Fibroblast of the aortic adventitia (primary cell): ENCODE data around the gene RIMBP2. TPM values are rescaled to one million over a fixed set of nuclear protein-coding genes. Genes with fewer than 3 reads are reported as not detected.

ENCODE experiments used
- DNase-seq: peaks from one replicate; pipeline ENCODE4 v3.0.0-alpha.2; 2010; ENCODE audit warnings: low read depth
- H3K4me3 ChIP-seq: 2 replicates; pipeline ENCODE4 v1.5.1; 2011; ENCODE audit warnings: low read depth, mild to moderate bottlenecking, control low read depth, low read length, moderate library complexity
- total RNA-seq: library from RNA; depleted of rRNA; stranded (reverse); fragments of >200 nt; gene quantifications from 2 replicates; pipeline ENCODE4 v1.2.3, GENCODE V29; 2012; ENCODE audit warnings: low replicate concordance
- TF ChIP-seq, protein P1 (sequence below): IDR thresholded peaks from 2 replicates; pipeline ENCODE4 v1.5.1; 2011; ENCODE audit warnings: mild to moderate bottlenecking, low read length, control low read depth, inconsistent platforms; ENCODE audit not compliant: insufficient read depth

The RIMBP2 gene
- total RNA-seq, 1 donor, result not detected

DNA sequence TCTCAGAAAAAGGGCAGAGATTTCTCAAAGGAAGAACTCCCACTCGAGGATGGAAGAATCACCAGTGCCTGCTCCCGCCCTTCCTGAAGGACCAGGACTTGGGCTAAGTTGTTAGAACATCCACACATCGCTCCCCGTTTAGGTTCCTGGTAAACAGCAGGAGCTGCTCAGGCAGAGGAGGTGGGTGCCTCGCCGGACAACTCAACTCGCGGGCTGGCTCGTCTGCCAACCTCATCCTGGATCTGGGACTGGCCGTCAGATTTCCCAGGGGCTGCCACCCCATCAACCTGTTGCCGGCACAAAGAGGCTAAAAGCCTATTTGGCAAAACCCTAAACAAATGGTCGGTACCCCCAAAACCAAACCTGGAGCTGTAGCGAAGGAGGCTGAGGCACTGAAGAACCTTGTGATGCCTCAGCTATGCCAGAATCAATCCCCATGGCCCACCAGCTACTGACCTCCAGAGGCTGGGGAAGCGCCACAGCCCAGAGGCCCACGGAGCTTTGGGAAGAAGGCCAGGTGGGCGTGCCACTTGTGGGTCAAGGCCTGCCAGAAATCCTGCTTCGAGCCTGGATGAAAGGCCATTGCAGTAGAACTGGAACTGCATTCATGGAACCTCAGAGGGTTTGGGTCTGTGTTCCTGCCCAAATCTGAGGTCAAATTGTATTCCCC lies 42.9 kb downstream of the RIMBP2 start:
- no peak for DNase-seq
- H3K4me3 ChIP-seq, result no peak overlapping the region
- TF ChIP-seq, protein P1, sequence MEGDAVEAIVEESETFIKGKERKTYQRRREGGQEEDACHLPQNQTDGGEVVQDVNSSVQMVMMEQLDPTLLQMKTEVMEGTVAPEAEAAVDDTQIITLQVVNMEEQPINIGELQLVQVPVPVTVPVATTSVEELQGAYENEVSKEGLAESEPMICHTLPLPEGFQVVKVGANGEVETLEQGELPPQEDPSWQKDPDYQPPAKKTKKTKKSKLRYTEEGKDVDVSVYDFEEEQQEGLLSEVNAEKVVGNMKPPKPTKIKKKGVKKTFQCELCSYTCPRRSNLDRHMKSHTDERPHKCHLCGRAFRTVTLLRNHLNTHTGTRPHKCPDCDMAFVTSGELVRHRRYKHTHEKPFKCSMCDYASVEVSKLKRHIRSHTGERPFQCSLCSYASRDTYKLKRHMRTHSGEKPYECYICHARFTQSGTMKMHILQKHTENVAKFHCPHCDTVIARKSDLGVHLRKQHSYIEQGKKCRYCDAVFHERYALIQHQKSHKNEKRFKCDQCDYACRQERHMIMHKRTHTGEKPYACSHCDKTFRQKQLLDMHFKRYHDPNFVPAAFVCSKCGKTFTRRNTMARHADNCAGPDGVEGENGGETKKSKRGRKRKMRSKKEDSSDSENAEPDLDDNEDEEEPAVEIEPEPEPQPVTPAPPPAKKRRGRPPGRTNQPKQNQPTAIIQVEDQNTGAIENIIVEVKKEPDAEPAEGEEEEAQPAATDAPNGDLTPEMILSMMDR, result no peak

DNA sequence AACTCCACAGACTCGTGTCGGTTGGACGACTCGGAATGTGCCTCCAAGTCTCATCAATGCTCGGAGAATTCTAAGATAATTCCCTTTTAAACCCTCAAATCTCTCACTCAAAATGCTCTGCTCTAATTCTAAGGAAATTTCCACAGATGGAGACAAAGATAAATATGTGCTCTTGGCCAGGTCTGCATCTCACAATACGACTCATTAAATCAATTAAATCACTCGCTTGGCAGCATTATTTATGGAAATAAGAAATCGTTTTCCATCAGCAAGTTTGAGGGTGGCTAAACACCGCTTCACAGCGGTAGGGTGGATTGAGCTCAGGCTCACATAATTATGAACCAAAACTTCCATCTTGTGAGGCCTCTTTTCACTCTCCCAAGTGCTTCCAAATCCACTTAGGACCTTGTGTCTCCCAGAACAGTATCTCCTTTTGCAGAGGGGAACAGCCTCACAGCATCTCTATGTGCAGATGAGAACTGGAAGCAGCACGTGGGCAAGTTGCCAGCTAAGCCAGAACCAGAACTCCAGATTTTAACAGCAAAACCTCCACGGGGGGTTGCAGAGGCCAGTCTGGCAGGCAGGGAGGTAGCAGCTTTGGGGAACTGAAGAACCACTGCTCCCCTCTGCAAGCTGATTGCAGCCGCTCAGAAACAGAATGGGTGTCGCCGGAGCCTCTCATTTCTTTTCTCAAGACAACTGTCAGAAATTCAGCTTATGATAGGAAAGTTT lies 43.8 kb downstream of the RIMBP2 start:
- H3K4me3 ChIP-seq, result no peak overlapping the region
- TF ChIP-seq, protein P1, result no peak
- no peak for DNase-seq

DNA sequence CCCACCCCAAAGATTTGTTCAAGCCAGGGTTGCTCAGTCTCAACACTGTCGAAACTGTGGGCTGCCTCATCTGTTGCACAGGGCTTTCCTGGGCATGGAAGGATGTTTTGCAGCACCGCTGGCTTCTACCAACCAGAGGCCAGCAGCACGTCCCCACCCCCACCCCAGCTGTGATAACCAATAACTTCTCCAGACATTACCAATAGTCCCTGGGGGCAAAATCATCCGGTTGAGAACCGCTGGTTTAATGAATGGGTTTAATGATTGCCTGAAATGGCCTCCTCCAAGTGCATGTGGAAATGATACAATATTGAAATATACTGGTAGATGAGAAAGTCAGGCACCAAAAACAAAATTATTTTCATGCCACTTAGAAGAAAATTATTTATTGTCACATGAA lies 44.5 kb downstream of the RIMBP2 start:
- no peak for DNase-seq
- TF ChIP-seq, protein P1, result no peak
- H3K4me3 ChIP-seq, result no peak overlapping the region

DNA sequence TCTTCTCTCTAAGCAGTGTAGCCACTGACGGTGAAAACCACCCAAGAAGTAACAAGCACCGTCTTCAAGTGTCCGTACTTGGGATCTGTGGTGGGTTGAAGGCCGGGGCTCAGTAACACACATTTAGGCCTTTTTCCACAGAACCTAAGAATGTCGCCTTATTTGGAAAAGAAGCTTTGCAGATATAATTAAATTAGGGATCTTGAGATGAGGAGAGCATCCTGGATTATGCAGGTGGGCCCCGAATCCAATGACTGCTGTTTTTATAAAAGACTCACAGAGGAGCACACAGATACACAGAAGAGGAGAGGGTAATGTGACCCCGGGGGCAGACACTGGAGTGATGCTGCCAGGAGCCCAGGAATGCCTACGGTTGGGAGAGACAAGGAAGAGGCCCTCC lies 46.3 kb downstream of the RIMBP2 start:
- no peak overlapping the region for H3K4me3 ChIP-seq
- no peak for DNase-seq
- TF ChIP-seq, protein P1, result no peak

DNA sequence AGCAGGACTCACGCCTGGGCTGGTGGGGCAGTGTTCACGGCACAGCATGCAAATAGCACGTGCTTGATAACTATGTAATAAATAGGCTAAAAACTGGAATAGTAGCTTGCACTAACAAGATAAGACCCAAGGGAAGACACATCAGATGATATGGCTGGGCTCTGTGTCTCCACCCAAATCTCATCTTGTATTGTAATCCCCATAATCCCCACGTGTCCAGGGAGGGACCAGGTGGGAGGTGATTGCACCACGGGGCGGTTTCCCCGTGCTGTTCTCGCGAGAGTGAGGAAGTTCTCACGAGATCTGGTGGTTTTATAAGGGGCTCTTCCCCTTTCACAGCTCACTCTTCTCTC lies 46.9 kb downstream of the RIMBP2 start:
- no peak overlapping the region for H3K4me3 ChIP-seq
- DNase-seq, result no peak
- TF ChIP-seq, protein P1, result no peak

DNA sequence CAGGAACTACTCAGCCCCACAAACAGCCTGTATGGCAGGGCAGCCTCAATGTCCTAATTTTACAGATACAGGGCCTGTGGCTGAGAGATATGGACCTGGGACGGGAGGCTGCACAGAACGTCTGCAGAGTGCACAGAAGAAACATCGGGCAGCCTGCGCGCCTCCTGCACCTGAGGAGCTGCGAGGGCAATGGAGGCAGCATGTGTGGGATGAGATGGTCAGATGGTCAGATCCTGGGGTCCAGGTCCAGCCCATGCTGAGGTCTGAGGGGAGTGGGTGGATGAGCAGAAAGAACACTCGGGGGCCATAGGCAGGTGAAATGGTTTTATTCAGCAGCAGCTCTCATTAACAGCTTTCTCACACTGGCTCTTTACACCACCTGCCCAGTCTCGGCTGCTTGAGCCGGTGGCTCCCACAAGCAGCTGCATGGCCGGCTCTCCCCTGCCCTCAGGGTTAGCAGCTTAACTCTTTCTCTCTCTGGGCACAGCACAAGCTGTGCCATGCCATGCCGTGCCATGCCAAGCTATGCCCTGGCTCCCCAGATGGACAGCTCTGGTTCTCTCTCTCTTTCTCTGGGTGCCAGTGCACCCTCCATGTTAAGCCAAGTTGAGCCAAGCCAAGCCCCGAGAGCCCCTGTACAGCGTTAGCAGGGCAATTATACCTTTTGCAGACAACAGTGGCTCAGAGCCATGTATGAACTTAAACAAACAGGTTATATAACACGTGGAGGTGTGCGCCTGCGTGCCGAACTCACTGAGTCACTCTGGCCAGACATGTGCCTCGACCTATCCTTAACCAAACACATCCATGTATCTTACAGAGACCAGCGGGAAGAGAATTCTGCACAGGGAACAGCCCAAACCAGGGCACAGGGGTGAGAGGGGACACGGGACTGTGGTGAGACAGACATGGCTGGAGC lies 47.6 kb downstream of the RIMBP2 start:
- no peak overlapping the region for H3K4me3 ChIP-seq
- TF ChIP-seq, protein P1, result no peak

More for the DNA sequence above, 47.6 kb downstream of the RIMBP2 start:
- no peak for DNase-seq
